Limb (tissue), 2 donors: ENCODE results near the gene ADAMTS13.
A peak's percentile ranks its signal among the peaks of the same experiment; 100 is the strongest.

Source experiments
- DNase-seq, 2 donors: peaks; one replicate each; pipeline ENCODE4 v3.0.0-alpha.2; 2016; ENCODE audit errors: extremely low spot score in 2 of 2

ADAMTS13 gene

DNA sequence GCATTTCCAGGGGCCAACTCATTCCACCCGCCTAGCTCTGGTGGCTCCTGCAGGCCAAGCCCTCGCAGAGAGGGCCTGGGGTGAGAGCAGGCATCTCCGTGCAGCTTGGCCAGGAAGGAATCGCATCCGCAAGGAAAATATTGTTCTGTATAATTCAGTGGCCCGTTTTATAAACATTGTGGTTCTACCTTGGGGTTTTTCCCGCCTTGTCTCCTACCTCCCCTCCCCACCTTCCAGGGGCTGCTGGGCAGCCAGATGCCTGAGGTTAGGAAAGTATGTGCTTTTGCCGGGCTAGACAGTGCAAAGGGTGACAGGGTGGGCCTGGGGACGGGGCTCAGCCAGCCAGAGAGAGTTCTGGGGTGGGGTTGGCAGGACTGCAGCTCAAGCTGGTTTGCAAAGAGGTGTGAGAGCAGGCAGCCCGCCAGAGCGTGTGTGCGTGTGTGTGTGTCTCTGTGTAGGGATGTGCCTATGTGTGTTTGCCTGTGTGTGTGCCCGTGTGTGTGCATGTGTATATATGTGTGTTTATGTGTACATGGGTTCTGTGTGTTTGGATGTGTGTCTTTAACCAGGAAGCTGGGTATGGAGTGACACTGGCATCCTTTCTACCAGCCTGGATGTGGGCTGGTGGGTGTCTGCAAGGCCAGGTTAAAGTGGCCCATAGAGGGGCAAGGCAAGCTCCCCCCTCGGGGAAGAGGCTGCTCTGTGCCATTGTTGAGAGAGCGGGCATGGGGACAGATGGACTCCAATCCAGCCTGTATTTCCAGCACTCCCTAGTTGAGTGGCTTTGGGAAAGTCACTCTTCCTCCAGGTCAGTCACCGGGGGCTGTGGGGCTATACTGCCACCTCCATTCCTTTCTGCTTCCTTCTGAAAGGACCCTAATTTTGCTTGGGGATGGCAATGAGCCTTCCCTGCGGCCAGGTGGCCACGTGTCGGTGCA, 67.4 kb downstream of the ADAMTS13 start:
- DNase-seq = no peak

DNA sequence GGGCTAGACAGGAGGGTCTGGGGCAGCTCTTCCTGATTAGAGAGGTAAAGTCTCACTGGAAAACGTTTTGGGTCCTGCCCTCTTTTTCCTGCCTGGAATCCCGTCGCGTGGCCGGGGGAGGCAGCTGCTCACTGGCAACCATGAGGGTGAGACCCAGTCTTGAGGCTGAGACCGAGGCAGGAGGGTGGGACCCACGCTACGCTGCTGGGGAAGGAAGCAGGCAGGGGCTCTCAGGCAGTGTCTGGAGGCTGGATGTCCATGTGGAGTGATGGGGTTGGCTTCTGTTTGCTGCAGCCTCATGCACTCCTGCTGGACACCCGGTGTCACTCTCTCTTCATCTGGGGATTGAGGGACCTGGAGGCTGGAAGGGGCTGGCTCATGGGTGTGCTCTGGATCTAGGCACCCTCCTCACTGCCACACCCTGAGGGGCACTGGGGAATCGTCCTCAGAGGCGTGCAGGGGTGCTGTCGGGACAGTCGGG, 68.1 kb downstream of the ADAMTS13 start:
- no peak for DNase-seq

DNA sequence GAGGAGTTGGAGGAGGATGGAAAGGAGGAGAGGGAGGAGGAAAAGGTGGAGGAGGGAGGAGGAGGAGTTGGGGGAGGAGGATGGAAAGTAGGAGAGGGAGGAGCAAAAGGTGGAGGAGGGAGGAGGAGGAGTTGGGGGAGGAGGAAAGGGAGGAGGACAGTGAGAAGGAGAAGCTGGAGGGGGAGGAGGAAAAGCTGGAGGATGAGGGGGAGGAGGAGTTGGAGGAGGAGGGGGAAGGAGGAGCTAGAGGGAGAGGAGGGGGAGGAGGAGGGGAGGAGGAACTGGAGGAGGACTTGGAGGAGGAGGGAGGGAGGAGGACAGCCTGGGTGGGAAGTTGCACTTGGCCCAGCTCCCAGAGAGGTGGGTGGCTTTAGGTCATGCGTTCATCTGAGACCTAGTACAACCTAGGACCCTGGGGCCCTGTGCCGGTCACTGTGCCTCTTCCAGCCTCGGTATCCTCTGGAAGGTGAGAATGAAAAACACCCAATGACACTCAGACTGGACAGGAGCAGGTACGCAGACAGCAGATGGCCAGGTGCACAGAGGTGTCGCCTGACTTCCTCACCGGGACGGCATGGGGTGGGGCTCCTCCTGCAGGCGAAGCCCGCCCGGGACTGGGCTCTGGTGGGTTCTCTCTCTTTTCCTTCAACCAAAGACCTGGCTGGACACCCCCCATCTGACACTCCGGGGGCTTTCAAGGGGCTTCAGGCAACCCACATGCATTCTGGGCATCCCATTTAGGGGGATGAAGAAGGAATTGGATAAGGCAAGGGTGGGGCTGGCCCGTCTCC, 68.9 kb downstream of the ADAMTS13 start:
- DNase-seq = no peak

DNA sequence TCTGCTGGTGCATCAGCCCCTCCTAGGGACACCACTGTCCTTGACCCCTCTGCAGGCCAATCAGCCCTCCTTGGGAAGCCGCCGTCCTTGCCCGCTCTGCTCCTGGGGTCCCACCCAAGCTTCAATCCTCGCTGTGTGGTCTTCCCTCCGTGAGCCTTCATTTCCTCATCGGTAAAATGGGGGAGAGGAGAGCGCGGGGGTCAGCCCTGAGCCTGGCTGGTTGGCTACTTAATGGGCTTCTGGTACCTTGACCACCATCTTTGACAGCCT, 69.4 kb downstream of the ADAMTS13 start:
- no peak for DNase-seq

DNA sequence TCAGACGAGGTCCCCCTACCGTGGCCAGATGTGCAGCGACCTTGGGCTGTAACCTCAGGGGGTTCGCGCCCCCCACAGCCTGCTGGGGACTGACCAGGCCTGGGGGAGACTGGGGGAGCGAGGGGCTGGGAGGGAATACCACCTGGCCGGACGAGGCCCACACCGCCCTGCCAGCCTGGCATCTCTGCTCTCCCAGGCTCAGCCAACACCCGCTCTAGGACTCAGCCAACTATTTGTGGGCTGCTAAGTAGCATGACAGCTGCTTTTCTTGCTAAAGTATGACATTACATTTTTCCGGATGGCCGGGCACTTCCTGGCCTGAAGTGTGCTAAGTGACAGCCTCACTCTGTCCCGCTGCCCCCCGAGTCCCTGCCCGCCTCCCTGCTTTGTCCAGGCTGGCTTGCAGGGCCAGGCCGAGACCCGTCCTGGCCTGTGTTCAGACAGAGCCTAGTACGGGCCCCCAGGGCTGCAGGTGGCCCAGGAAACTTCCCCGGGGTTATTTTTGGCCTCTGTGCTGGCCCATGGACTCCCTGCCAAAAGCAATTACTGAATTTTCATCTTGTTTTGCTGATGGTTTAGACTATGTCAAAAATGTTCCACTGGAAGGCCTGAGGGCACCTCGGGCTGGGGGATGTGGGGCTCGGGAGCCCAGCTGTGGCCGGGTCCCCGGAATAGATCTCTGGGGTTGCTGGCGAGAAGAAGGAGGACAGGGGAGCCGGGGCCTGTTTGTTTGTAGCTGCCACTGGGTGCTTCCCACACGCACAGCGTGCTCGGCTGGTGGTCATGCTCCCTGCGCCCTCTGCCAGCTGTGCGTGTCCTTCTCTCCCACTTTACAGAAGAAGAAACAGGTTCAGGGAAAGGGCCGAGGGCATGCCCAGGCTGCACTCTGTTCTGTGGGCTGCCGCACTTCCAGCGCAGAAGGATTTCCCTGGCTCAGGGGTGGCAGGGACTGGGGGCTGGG, 70.2 kb downstream of the ADAMTS13 start:
- DNase-seq = peak in 1 of 2 donors; percentile 56

DNA sequence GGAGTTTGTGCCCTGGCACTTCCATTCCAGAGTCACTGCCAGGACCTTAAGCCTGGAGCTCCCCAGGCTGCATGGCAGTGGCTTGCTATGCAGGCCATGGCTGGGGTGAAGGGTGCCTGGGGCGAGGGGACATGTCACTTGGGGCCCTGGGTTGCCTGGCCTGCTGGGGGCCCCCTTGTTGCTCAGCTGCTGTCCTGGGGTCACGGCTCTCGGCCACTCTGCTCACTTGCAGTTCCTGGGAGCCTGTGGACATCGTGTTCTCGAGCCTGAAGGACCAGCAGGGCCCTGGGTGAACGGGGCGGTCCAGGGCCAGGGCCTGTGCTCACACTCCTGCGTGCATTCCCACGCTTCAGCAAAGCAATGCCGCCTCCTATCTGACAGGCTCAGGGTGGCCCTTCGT, 71.3 kb downstream of the ADAMTS13 start:
- no peak for DNase-seq

DNA sequence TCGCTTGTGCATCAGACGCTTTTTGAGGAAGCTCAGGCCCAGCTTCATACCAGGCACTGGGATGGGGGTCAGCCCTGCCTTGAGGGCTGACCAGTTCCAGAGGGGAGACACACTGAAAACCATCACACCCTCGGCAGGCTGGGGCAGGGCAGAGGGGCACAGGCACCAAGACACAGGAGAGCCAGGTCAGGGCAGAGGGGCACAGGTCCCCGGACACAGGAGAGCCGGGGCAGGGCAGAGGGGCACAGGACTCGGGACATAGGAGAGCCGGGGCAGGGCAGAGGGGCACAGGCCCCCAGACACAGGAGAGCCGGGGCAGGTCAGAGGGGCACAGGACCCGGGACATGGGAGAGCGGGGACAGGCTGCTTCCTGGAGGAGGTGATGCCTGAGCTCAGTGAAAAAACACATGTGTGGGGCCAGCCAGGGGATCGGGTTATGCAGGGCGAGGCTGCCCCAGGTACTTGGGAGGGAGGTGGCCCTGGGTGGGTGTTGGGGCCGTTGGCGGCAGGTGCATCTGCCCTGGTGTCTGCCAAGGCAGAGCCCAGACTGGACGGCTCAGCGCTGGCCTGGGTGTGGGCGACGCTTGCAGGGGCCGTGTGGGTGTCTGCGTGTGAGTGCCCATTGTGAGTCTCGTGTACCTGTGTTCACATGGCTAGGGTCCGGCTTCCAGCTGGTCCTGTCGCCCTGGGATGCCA, 71.8 kb downstream of the ADAMTS13 start:
- DNase-seq = no peak

DNA sequence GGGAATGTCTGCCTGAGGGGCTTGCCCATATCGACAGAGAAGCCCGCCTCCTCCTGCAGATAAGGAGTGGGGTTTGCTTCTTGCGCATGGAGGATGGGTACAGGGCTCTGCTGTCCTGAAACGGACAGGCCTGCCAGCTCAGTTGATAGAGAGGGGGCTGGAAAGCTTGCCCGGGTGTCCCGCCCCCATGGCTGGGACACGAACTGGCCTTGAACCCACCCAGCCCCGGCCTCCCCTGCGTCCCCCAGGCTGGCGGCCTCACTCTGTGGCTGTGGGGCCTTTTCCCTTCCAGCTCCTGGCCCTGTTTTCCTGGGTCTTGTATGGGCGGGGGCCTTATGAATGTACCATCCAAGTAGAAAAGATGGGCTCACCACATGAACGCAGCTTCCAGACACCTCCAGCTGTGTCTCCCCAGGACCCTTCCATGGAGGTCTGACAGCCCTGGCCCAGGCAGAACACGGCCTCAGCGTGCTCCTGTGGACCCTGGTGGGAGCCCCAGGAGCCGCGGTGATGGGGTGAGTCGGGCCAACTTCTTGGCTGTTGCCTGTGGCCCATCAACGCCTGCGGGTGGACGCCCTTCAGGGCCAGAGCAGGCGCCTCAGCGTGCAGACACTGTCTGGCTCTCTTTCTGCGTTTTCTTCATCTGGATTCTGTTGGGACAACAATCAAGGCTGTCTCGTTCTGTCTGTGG, 72.6 kb downstream of the ADAMTS13 start:
- DNase-seq = no peak

DNA sequence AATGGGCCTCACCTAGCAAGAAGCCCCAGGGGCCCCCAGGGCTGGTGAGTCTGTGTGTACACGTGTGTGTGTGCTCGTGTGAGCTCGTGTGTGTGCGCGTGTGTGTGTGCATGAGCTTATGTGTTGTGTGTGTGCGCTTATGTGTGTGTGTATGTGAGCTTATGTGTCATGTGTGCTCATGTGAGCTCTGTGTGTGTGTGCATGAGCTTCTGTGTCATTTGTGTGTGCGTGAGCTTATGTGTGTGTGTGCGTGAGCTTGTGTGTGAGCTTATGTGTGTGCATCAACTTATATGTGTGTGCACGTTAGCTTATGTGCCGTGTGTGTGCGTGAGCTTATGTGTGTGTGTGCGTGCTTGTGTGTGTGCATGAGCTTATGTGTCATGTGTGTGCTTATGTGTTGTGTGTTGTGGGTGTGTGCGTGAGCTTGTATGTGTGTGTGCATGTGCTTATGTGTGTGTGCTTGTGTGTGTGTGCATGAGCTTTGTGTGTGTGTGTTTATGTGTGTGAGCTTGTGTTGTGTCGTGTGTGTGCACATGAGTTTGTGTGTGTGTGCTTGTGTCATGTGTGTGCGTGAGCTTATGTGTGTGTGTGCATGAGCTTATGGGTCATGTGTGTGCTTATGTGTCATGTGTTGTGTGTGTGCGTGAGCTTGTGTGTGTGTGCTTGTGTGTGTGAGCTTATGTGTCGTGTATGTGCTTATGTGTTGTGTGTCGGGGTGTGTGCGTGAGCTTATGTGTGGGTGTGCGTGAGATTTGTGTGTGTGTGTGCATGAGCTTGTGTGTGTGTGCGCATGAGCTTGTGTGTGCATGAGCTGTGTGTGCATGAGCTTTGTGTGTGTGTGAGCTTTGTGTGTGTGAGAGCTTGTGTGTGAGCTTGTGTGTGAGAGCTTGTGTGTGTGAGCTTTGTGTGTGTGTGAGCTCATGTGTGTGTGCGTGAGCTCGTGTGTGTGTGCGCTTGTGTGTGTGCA, 73.4 kb downstream of the ADAMTS13 start:
- DNase-seq = no peak

DNA sequence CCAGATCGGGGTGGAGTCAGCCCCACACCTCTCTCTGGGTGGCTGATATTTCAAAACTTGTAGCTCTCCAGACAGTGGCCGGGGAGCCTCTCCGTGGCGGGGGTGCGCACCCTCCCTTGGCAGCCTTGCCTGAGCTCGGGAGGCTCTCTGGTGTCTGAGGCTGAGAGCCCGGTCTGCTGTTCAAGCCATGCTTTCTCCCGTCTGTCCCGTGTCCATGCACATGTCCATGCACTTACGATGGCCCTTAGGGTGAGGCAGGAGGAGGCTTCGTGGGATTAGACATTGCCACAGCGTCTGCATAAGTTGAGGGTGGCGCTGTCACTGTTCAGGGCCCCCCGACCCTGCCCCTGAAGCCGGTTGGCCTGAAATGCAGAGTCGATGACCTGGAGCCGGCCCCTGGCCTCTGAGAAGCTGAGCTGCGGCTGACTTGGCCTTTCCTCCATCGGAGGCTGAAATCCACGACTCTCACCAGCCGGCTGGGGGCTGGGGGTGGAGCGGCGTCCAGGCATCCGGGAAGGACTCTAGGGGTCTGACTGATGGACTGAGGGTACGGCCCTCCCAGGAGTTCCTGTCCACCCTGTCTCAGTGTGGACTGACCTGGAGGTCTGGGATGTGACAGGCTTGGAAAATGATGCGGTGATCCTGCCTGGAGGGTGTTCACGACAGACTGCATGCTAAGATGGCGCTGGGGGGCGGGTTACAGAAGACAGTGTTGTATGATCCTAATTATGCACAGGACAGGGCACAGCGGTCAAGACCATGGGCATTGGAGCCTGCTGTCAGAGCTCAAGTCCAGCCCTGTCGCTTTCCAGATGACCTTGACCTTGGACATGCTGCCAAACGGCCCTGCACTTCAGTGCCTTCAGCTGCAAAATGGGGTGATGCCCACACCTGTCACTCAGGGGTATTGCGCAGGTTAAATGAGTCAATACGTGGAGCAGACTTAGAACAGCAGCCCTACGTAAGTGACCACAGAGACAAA, 75.0 kb downstream of the ADAMTS13 start:
- DNase-seq = no peak

DNA sequence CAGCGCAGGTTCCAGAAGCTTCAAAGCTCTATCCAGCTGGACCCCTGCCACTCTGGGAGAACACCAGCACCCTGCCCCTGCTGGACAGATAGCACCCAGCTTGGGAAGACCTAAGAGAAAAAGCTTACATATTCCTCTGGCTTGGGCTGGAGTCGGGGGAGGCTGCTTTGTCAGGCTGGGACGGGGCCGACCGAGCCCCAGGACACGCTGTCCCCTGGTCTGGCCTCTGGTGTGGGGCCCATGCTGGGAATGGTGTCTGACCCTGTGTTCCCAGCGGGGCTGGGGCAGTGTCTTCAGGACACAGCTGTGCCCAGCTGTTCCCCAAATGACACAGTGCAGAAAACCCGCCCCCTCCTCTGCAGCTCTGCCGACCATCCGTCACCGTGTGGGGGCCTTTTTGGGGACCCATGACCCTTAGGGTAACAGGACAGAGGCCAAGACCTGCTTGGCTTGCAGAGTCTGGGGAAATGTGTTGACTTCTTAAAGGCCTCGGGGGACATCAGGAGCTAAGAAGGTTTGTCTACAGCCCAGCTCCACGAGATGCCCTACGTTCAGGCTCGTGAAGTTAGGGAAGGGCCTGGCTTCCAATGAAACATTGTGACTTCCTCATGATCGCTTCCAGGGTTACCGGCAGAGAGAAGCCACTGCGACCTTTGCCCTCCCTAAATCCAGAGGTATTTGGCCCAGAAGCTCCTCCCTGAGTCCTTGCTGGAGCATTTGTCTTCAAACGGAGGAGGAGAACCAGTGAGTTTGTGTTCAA, 77.1 kb downstream of the ADAMTS13 start:
- no peak for DNase-seq

DNA sequence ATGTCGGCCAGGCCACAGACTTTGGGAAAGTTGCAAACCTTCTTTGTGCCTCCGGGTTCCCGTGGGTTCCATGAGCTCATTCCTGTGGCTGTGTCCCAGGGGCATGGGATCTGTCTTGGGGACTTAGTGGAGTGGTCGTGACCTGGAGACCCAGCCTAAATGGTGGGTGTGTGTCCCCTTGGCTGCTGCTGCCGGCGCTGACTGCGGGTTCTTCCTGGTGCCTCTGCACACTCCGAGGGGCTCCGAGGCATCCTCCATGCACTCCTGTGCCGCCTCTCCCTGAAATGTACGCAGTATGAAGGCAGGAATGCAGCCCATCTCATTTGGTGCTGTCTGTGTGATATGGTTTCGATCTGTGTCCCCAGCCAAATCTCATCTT, 77.7 kb downstream of the ADAMTS13 start:
- DNase-seq = no peak

DNA sequence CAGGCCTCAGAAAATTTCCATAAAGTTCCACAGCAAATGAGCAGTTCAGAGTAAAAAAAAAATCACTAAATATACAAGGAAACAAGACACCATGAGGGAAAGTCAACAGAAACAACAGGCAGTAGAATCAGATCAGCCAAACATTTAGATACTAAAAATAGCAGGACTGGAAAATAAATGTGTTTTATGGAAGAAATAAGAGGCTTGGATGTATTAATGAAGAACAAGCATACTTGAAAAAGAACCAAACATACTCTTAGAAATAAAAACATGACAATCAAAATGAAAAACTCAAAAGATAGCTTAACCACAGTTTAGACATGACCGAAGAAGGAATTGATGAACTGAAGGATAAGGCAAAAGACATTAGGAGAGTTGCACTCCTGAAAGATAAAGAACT, 79.9 kb downstream of the ADAMTS13 start:
- no peak for DNase-seq

DNA sequence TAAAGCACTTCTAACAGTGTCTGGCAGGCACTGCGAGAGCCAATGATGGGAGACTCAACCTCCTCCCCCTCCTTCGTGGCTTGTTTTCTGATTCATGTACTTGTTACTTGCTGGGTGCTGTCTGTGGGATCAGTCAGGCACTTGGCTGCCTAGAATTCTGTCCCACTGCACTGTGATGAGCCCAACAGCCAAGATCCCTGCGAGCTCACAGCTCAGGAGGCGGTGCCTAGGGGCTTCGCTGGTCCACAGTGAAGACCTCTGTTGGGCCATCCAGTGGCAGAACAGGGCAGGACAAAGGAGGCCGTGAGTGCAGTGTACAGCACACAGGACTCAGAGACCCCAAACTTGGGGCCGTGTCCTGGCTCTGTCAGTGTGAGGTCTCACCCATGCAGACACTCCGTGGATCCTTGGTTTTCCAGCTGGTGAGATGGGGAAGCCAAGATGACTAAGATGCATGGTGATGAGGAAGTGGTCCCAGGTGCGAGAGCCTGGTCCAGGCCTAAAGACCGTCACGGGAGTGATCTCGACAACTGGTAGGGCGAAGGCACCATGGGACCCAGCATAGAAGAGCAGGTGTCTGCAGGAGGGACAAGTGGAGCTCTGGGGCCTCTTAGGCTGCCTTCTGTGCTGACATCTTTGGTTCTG, 83.1 kb downstream of the ADAMTS13 start:
- DNase-seq = no peak

DNA sequence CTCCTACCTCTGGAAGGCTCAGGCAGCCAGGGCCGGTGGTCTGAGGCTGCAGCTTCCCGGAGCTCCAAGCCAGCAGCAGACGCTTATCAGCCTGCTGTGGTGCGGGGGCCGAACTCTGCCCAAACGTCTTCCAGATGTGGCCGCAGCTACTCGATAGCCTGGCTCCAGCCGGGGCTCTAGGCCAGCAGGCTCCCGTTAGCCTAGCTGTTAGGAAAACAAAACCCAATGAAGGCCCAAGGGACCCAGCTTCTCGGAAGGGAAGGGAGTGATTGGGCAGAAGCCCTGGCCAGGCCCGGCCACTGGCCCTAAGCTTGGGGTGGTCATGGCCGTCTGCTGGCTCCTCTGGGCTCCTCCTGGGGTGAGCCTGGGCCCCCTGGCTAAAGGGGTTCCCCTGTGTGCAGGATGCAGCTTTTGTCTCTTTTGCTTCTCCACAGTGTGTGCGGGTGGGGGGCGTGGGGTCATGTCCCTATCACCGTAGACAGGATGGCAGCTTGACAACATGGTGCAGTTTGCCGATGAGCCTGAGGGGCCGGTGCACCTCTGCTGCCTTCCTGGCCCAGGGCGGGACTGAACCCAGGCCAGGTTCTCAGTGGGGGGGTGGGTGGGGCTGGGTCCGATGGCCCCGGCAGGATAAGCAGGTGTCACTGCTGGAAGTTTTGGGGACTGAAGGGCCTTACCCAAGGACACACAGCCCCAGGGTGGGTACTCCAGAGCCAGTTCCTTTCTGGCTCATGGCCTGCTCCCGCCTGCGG, 83.9 kb downstream of the ADAMTS13 start:
- DNase-seq = no peak

DNA sequence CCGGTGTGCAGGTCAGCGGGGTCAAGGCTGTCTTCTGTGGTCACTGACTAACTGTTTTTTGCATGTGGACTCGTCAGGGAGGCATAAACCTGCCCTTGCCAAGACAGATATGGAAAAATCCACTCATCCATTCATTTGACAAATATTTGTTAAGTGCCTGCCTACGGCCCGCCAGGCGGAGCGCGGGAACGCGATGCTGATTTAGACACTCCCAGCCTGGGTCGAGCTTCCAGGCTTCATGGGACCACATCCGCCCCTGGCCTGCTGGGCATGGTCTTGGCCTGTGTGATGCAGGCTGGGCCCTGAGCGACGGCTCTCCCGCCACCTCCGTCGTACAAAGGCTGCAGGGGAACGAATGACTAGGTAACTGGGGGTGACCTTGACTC, 84.5 kb downstream of the ADAMTS13 start:
- no peak for DNase-seq
